K562 (cell line): ENCODE data around the gene DNAJC17. TPM values are rescaled to one million over a fixed set of nuclear protein-coding genes. Genes with fewer than 3 reads are reported as not detected.

Experiments
- ATAC-seq: fragments of 200-7000 bp; cut with Tn5 transposase; 3 replicates; pipeline ENCODE4 v1.9.1; 2020; ENCODE audit warnings: moderate library complexity
- BruUV-seq: library from RNA; stranded (reverse); fragments of 400-500 nt; replicated peaks from 2 replicates; lab custom pipeline; 2021; lab: Mats Ljungman, UMichigan
- CTCF ChIA-PET: fragments of 300-600 bp; formaldehyde crosslinking; extraction: SDS; loops from one replicate; lab custom pipeline; 2021; ENCODE audit warnings: low intra/inter-chr PET ratio; lab: Yijun Ruan, JAX
- POLR2A ChIA-PET: fragments of 300-600, 350-650 bp; sonication (Branson Sonifier 250); formaldehyde crosslinking; extraction: SDS; loops from one replicate; lab custom pipeline; 2021; ENCODE audit warnings: antibody characterized with exemption, inconsistent platforms; lab: Yijun Ruan, JAX
- DNase-seq, 4 experiments: peaks; one replicate each; pipeline versions ENCODE4 v3.0.0 to v3.0.0-alpha.2; 2011 to 2018; ENCODE audit warnings: low spot score in 3 of 4, mixed read lengths in 3 of 4; ENCODE audit errors: extremely low read depth in 1 of 4
- FAIRE-seq: peaks from 2 replicates; lab custom pipeline; 2011; peaks lifted over from hg19 to GRCh38; lab: Jason Lieb, UNC
- H2AFZ ChIP-seq: 2 replicates; pipeline ENCODE4 v1.6.0; 2011; ENCODE audit warnings: low read depth, low read length, control low read depth, inconsistent platforms
- H3K27ac ChIP-seq: fragments of 200-600 bp; 3 replicates; pipeline ENCODE4 v1.8.0; 2011; ENCODE audit warnings: low read depth, mild to moderate bottlenecking, control low read depth, inconsistent platforms, low read length, moderate library complexity, mixed read lengths; ENCODE audit errors: extremely low read depth
- H3K27me3 ChIP-seq, 2 experiments: fragments of 300-600 bp in 1 of 2; 2 replicates in 1 of 2; 3 replicates in 1 of 2; pipeline versions ENCODE4 v1.6.0 to v1.8.0; 2011; ENCODE audit warnings: inconsistent platforms in 2 of 2, low read length in 2 of 2, mild to moderate bottlenecking in 1 of 2, mixed read lengths in 1 of 2, moderate library complexity in 1 of 2; ENCODE audit not compliant: control insufficient read depth in 2 of 2, insufficient read depth in 2 of 2
- H3K36me3 ChIP-seq: fragments of 300-600 bp; 3 replicates; pipeline ENCODE4 v1.8.0; 2011; ENCODE audit warnings: mild to moderate bottlenecking, low read length, inconsistent platforms; ENCODE audit not compliant: control insufficient read depth, insufficient read depth
- H3K4me1 ChIP-seq, 2 experiments: fragments of 200-600 bp in 1 of 2; replicated peaks in 1 of 2; 2 replicates in 1 of 2; 3 replicates in 1 of 2; pipeline versions ENCODE4 v1.5.1 to v1.8.0; 2011; ENCODE audit warnings: inconsistent platforms in 2 of 2, low read length in 2 of 2, mild to moderate bottlenecking in 1 of 2, mixed read lengths in 1 of 2, moderate library complexity in 1 of 2; ENCODE audit not compliant: control insufficient read depth in 2 of 2, insufficient read depth in 2 of 2
- H3K4me2 ChIP-seq: 2 replicates; pipeline ENCODE4 v1.6.1; 2011; ENCODE audit warnings: low read length, control low read depth, inconsistent platforms, mixed read lengths; ENCODE audit not compliant: insufficient read depth
- H3K4me3 ChIP-seq: fragments of 200-600 bp; sonication (generic), shearing (Covaris generic); 2 replicates; pipeline ENCODE4 v1.5.1; 2016; ENCODE audit warnings: control low read depth, inconsistent platforms
- H3K79me2 ChIP-seq: fragments of 200-600 bp; 3 replicates; pipeline ENCODE4 v1.8.0; 2011; ENCODE audit warnings: low read length, inconsistent platforms; ENCODE audit not compliant: control insufficient read depth, insufficient read depth
- H3K9ac ChIP-seq, 2 experiments: 2 replicates each; pipeline versions ENCODE4 v1.6.0 to v1.6.1; 2011; ENCODE audit warnings: low read depth in 2 of 2, low read length in 2 of 2, control low read depth in 1 of 2, inconsistent platforms in 1 of 2, mild to moderate bottlenecking in 1 of 2, mixed read lengths in 1 of 2; ENCODE audit not compliant: insufficient read depth in 1 of 2
- H3K9me1 ChIP-seq: one replicate; pipeline ENCODE4 v1.6.0; 2011; ENCODE audit warnings: inconsistent platforms, mild to moderate bottlenecking, low read length, moderate library complexity; ENCODE audit not compliant: control insufficient read depth, insufficient read depth
- H3K9me3 ChIP-seq: replicated peaks from 2 replicates; pipeline ENCODE4 v1.5.1; 2011; ENCODE audit warnings: low read depth, low read length, inconsistent platforms; ENCODE audit not compliant: control insufficient read depth, insufficient read depth
- H4K20me1 ChIP-seq: replicated peaks from 2 replicates; pipeline ENCODE4 v1.6.1; 2011; ENCODE audit warnings: low read length, inconsistent platforms, mixed read lengths; ENCODE audit not compliant: control insufficient read depth, insufficient read depth
- ARID3A ChIP-seq: IDR thresholded peaks from 2 replicates; pipeline ENCODE4 v1.6.1; 2012; ENCODE audit warnings: low read depth, low read length, improper control_type of control experiment, borderline replicate concordance
- ARNT ChIP-seq, 2 experiments: fragments of 450-650 bp; IDR thresholded peaks; 2 replicates each; pipeline ENCODE4 v1.6.1; 2016; ENCODE audit warnings: mild to moderate bottlenecking in 1 of 2
- ASH1L ChIP-seq: fragments of 450-650 bp; IDR thresholded peaks from 2 replicates; pipeline ENCODE4 v1.6.1; 2018; ENCODE audit warnings: borderline replicate concordance, mild to moderate bottlenecking, low read depth; ENCODE audit not compliant: partially characterized antibody
- BRCA1 ChIP-seq, 2 experiments: fragments of 450-650 bp in 1 of 2; sonication (generic) in 1 of 2; formaldehyde crosslinking in 1 of 2; IDR thresholded peaks; 2 replicates each; pipeline versions ENCODE4 v1.5.0 to v1.6.1; 2017 to 2020; ENCODE audit warnings: mild to moderate bottlenecking in 1 of 2, missing genetic modification reagents in 1 of 2
- CBFA2T3 ChIP-seq: fragments of 450-650 bp; IDR thresholded peaks from 2 replicates; pipeline ENCODE4 v1.6.1; 2017
- CBX1 ChIP-seq: sonication (generic); IDR thresholded peaks from 2 replicates; pipeline ENCODE4 v1.6.1; 2016; ENCODE audit warnings: antibody characterized with exemption, low read depth, mild to moderate bottlenecking
- ETV1 ChIP-seq: fragments of 450-650 bp; conservative IDR thresholded peaks from 2 replicates; pipeline ENCODE4 v1.6.1; 2016; ENCODE audit warnings: missing genetic modification characterization, control low read depth, low read depth, missing compliant biosample characterization
- EZH2 ChIP-seq: IDR thresholded peaks from 2 replicates; pipeline ENCODE4 v1.6.1; 2012; ENCODE audit warnings: low read depth, mild to moderate bottlenecking, inconsistent platforms, low read length, borderline replicate concordance
- HMG20B ChIP-seq: fragments of 250-450 bp; sonication (Bioruptor Pico); IDR thresholded peaks from 2 replicates; pipeline ENCODE4 v1.5.0; 2021; ENCODE audit warnings: mild to moderate bottlenecking
- MAZ ChIP-seq, 2 experiments: fragments of 450-650 bp in 1 of 2; sonication (generic) in 1 of 2; formaldehyde crosslinking; IDR thresholded peaks in 1 of 2; conservative IDR thresholded peaks in 1 of 2; 2 replicates each; pipeline versions ENCODE4 v1.4.0 to v1.5.0; 2020; ENCODE audit warnings: mild to moderate bottlenecking in 1 of 2, missing genetic modification reagents in 1 of 2
- NONO ChIP-seq, 2 experiments: fragments of 200-400 bp in 1 of 2; fragments of 450-650 bp in 1 of 2; formaldehyde crosslinking in 1 of 2; IDR thresholded peaks; 2 replicates each; pipeline ENCODE4 v1.6.1; 2017; ENCODE audit warnings: low read depth in 2 of 2, mild to moderate bottlenecking in 2 of 2, moderate library complexity in 2 of 2, low read length in 1 of 2
- RNF2 ChIP-seq: sonication (generic); IDR thresholded peaks from 2 replicates; pipeline ENCODE4 v1.6.1; 2016
- USF1 ChIP-seq: sonication (generic); formaldehyde crosslinking; IDR thresholded peaks from 2 replicates; pipeline ENCODE4 v1.9.0; 2022; ENCODE audit warnings: mild to moderate bottlenecking, missing genetic modification reagents
- ZBTB33 ChIP-seq: sonication (generic); formaldehyde crosslinking; IDR thresholded peaks from 2 replicates; pipeline ENCODE4 v1.8.1; 2023; ENCODE audit warnings: mild to moderate bottlenecking, missing genetic modification reagents
- ZKSCAN1 ChIP-seq: fragments of 150-350 bp; IDR thresholded peaks from 2 replicates; pipeline ENCODE4 v1.6.1; 2016; ENCODE audit warnings: low read depth, low read length
- ZNF133 ChIP-seq: fragments of 250-450 bp; sonication (Bioruptor Pico); IDR thresholded peaks from 2 replicates; pipeline ENCODE4 v1.4.0; 2020; ENCODE audit warnings: mild to moderate bottlenecking
- ZNF644 ChIP-seq: fragments of 200-800 bp; sonication (Bioruptor generic); IDR thresholded peaks from 2 replicates; pipeline ENCODE4 v1.6.1; 2016; ENCODE audit warnings: low read depth, missing genetic modification characterization, missing compliant biosample characterization
- ZNF668 ChIP-seq: fragments of 250-450 bp; sonication (Bioruptor Pico); IDR thresholded peaks from 2 replicates; pipeline ENCODE4 v1.8.0; 2022; ENCODE audit warnings: mild to moderate bottlenecking, inconsistent platforms
- WGBS: fragments of 100-300 bp; shearing (Covaris generic); methylation state at CpG from one replicate; pipeline ENCODE4 v1.1.6; 2016; ENCODE audit warnings: low coverage, mixed read lengths; ENCODE audit not compliant: insufficient coverage; ENCODE audit errors: missing lambda C conversion rate; 5-methylcytosine and 5-hydroxymethylcytosine counted together
- in situ Hi-C: fragments of 300-500 bp; cut with MboI; formaldehyde crosslinking; loops from 4 replicates; pipeline ENCODE4 v1.15.0; 2018; ENCODE audit warnings: inconsistent platforms, mixed read lengths
- intact Hi-C: fragments of 100-400 bp; cut with micrococcal nuclease; formaldehyde crosslinking; loops from 2 replicates; pipeline ENCODE4 v1.14.2; 2022
- polyA plus RNA-seq, 8 experiments: library from polyadenylated mRNA; depleted of rRNA in 4 of 8; stranded (reverse) in 5 of 8; unstranded in 3 of 8; fragments of >200 nt; fragmentation: Nextera tagmentation in 2 of 8; fragmentation: Illumina TruSeq in 1 of 8; extraction: Ambion mirVana in 2 of 8; extraction: Trizol in 1 of 8; gene quantifications; 2 replicates each; pipeline versions ENCODE4 v1.2.1 to v1.2.3, GENCODE V29; 2011 to 2014; ENCODE audit warnings: inconsistent platforms in 1 of 8, missing spikeins in 1 of 8
- total RNA-seq, 7 experiments: library from RNA; depleted of rRNA in 6 of 7; stranded (reverse); fragments of >200 nt in 6 of 7; fragmentation: Illumina TruSeq in 2 of 7; extraction: Trizol in 2 of 7; gene quantifications; 2 replicates each; pipeline versions ENCODE4 v1.2.1 to v1.2.3, GENCODE V29; 2011 to 2021; ENCODE audit warnings: low replicate concordance in 1 of 7

DNAJC17 gene
- total and polyA plus RNA-seq, 9 of the 15 experiments (the other 6 are each of a cell fraction or from before 2014, with no cell fraction given) = 2.4 to 79.4 (median 44.2) TPM

GRCh38 chr15:40807888-40808461, 702 bp upstream of the DNAJC17 start:
- Histone ChIP-seq H3K79me2 (peaks cover 19% of the 10 kb centered on the region), H3K27me3 (no peaks in the 10 kb centered on the region), H2AFZ (peak overlapping the region; percentile 100), H3K27ac (peak overlapping the region; percentile 16; the same call in 2 of the 3 replicates), H3K4me3 (peak overlapping the region; percentile 81), H3K9me3 (no peaks in the 10 kb centered on the region; the same call in 1 of the 2 replicates), H3K9me1 (no peaks in the 10 kb centered on the region), H3K9ac (peak overlapping the region; percentile 56 to 89), H3K36me3 (peaks cover 23% of the 10 kb centered on the region), H3K4me2 (peak overlapping the region; percentile 98), H4K20me1 (no peaks in the 10 kb centered on the region), H3K4me1 (peaks cover 15 to 17% of the 10 kb centered on the region in 2 experiments; a peak in 4 of 5 replicates)
- ChIA-PET POLR2A (interaction anchor here (0.7 to 1.8 kb wide), 4 partner anchors 8 to 340 kb away, joined by 3 to 12 read pairs (median 3); no protein-coding TSS in a partner anchor), CTCF (no interaction called here)
- no TSS peak for BruUV-seq
- WGBS = 40% methylated on average over 16 of the region's 19 CpGs
- DNase-seq (no peak), ATAC-seq (no peak), FAIRE-seq (no peak)
- intact Hi-C loops (no loop called here), in situ Hi-C loops (no loop called here)
- no peak for TF ChIP-seq ZBTB33 (CRISPR knock-in tag)
- TF ChIP-seq MAZ (CRISPR knock-in tag; conservative IDR thresholded peaks at IDR 0.05 in 1 of 2, IDR thresholded peaks at IDR 0.05 in 1 of 2) = no peak
- TF ChIP-seq RNF2 = no peak
- no peak for TF ChIP-seq ARID3A
- no peak for TF ChIP-seq ZNF644 (tag)
- TF ChIP-seq NONO (IDR thresholded peaks at IDR 0.05; ENCODE audit: low read depth in 2 of 2, low read length in 1 of 2) = no peak
- 0 out of 2 replicates have a peak, but pooled peaks have one; percentile 8 for TF ChIP-seq CBFA2T3
- no peak for TF ChIP-seq ZKSCAN1
- no peak for TF ChIP-seq USF1 (CRISPR knock-in tag)
- TF ChIP-seq CBX1 = peak; percentile 84; the same call in 1 of the 2 replicates
- no peak for TF ChIP-seq ASH1L
- TF ChIP-seq EZH2 = no peak
- TF ChIP-seq ETV1 (tag) = no peak
- TF ChIP-seq ARNT (IDR thresholded peaks at IDR 0.05) = no peak
- no peak for TF ChIP-seq ZNF668
- TF ChIP-seq HMG20B (CRISPR knock-in tag) = no peak
- TF ChIP-seq ZNF133 = no peak
- TF ChIP-seq BRCA1 (IDR thresholded peaks at IDR 0.05) = no peak
- no peak for TF ChIP-seq BRCA1 (CRISPR knock-in tag; IDR thresholded peaks at IDR 0.05)
